CD4-positive, alpha-beta T cell (primary cell): Measurements from ENCODE around the gene PLXNB3. TPM values are rescaled to one million over a fixed set of nuclear protein-coding genes. Genes with fewer than 3 reads are reported as not detected.

Experiments used
- ATAC-seq: fragments of 200-7000 bp; cut with Tn5 transposase; one replicate; pipeline ENCODE4 v1.10.0; 2022; ENCODE audit warnings: mild to moderate bottlenecking; ENCODE audit not compliant: poor library complexity
- CTCF ChIA-PET: fragments of 350-600 bp; sonication (Branson Sonifier 250); formaldehyde crosslinking; loops from one replicate; lab custom pipeline; 2021; ENCODE audit warnings: antibody characterized with exemption, inconsistent platforms; lab: Charles Lee
- POLR2A ChIA-PET: fragments of 350-600 bp; sonication (Branson Sonifier 250); formaldehyde crosslinking; loops from one replicate; lab custom pipeline; 2021; ENCODE audit warnings: antibody characterized with exemption, inconsistent platforms; lab: Charles Lee
- DNase-seq, 14 experiments: peaks; one replicate each; pipeline ENCODE4 v3.0.0-alpha.2; 2013 to 2020; ENCODE audit warnings: mixed read lengths in 2 of 14
- H3K27ac ChIP-seq, 2 donors: one replicate each; pipeline versions ENCODE4 v1.5.1 to v1.7.0; 2013; ENCODE audit warnings: low read length in 2 of 2, low read depth in 1 of 2, mild to moderate bottlenecking in 1 of 2
- H3K27me3 ChIP-seq, 2 experiments: 1 replicate in 1 of 2; 2 replicates in 1 of 2; pipeline versions ENCODE4 v1.6.1 to v1.7.0; 2013; ENCODE audit warnings: low read length in 2 of 2, control low read depth in 1 of 2, mild to moderate bottlenecking in 1 of 2, moderate library complexity in 1 of 2; ENCODE audit not compliant: insufficient read depth in 2 of 2, control insufficient read depth in 1 of 2
- H3K36me3 ChIP-seq: one replicate; pipeline ENCODE4 v1.6.1; 2013; ENCODE audit warnings: low read length, control low read depth; ENCODE audit not compliant: insufficient read depth
- H3K4me1 ChIP-seq: one replicate; pipeline ENCODE4 v1.6.1; 2013; ENCODE audit warnings: low read length, control low read depth; ENCODE audit not compliant: insufficient read depth
- H3K4me3 ChIP-seq: one replicate; pipeline ENCODE4 v1.5.1; 2013; ENCODE audit warnings: mild to moderate bottlenecking, low read length, moderate library complexity
- H3K9me3 ChIP-seq, 2 experiments: 1 replicate in 1 of 2; 2 replicates in 1 of 2; pipeline versions ENCODE4 v1.6.1 to v1.7.0; 2013; ENCODE audit warnings: low read length in 2 of 2, mild to moderate bottlenecking in 2 of 2, control low read depth in 1 of 2, moderate library complexity in 1 of 2; ENCODE audit not compliant: control insufficient read depth in 1 of 2, insufficient read depth in 1 of 2
- H3K27ac Mint-ChIP-seq: one replicate; pipeline ENCODE4 v1.8.0; 2020; ENCODE audit warnings: mixed read lengths
- H3K27me3 Mint-ChIP-seq: one replicate; pipeline ENCODE4 v1.8.0; 2021; ENCODE audit warnings: mixed read lengths
- H3K36me3 Mint-ChIP-seq: one replicate; pipeline ENCODE4 v1.8.0; 2021; ENCODE audit warnings: low read depth, mixed read lengths
- H3K4me1 Mint-ChIP-seq: one replicate; pipeline ENCODE4 v1.8.0; 2021; ENCODE audit warnings: low read depth, mixed read lengths
- H3K4me3 Mint-ChIP-seq: one replicate; pipeline ENCODE4 v1.8.0; 2020; ENCODE audit warnings: mild to moderate bottlenecking, mixed read lengths
- H3K9me3 Mint-ChIP-seq: one replicate; pipeline ENCODE4 v1.8.0; 2020; ENCODE audit warnings: mixed read lengths
- intact Hi-C, 2 experiments: fragments of 100-400 bp; cut with DNase I in 1 of 2; cut with micrococcal nuclease in 1 of 2; formaldehyde crosslinking; loops; one replicate each; pipeline versions ENCODE4 v1.15.1 to v1.9.0; 2023 to 2025; cut with DNase I, micrococcal nuclease
- total RNA-seq, 174 experiments: library from RNA in 2 of 174; stranded (reverse) in 2 of 174; gene quantifications; one replicate each; pipeline ENCODE4 v1.2.3 and lab custom pipeline; 2021 to 2026
- TF ChIP-seq, protein P1 (sequence below): fragments of 200-600 bp; IDR thresholded peaks from one replicate; pipeline ENCODE4 v1.8.0; 2022; ENCODE audit warnings: antibody characterized with exemption, mild to moderate bottlenecking

PLXNB3 gene
- total RNA-seq, 2 experiments from 2014 or later: not detected

DNA sequence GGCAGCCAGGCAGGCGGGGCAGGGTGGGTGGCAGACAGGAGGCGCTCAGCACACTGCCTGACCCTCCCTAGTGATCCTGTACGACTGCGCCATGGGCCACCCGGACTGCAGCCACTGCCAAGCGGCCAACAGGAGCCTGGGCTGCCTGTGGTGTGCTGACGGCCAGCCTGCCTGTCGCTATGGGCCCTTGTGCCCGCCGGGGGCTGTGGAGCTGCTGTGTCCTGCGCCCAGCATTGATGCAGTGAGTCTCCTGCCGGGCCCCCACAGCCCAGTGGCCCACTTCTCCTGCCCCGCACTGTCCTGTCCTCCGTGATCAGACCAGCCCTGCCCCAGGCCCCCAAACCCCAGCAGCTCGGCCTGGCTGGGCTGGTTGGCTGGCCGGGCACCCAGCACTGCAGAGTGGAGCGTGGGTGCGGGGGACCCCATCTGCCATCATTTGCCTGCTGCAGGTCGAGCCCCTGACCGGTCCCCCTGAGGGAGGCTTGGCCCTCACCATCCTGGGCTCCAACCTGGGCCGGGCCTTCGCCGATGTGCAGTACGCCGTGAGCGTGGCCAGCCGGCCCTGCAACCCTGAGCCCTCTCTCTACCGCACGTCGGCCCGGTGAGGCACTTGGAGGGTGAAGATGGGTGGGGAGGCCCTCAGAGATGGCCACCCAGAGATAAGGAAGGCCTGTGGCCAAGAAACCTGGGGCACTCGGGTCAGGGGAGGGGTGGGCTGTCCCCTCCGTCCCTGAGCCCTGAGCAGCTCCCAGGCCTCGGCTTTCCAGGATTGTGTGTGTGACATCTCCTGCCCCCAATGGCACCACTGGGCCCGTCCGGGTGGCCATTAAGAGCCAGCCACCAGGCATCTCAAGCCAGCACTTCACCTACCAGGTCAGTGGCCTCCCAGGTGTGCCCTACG is 7.6 kb downstream of the PLXNB3 start:
- Mint-ChIP-seq H3K36me3 (no peaks in the 10 kb centered on the region), H3K27ac (no peak overlapping the region), H3K9me3 (no peaks in the 10 kb centered on the region), H3K4me1 (no peaks in the 10 kb centered on the region), H3K27me3 (no peaks in the 10 kb centered on the region), H3K4me3 (no peak overlapping the region)
- H3K27ac ChIP-seq: no peak overlapping the region
- DNase-seq (peak in 2 of 14 experiments; percentile 4 to 8), ATAC-seq (no peak)
- H3K4me1 ChIP-seq: peaks cover 4% of the 10 kb centered on the region
- H3K9me3 ChIP-seq: no peaks in the 10 kb centered on the region
- no peak overlapping the region for H3K4me3 ChIP-seq
- intact Hi-C loops: no loop called here
- TF ChIP-seq, protein P1, sequence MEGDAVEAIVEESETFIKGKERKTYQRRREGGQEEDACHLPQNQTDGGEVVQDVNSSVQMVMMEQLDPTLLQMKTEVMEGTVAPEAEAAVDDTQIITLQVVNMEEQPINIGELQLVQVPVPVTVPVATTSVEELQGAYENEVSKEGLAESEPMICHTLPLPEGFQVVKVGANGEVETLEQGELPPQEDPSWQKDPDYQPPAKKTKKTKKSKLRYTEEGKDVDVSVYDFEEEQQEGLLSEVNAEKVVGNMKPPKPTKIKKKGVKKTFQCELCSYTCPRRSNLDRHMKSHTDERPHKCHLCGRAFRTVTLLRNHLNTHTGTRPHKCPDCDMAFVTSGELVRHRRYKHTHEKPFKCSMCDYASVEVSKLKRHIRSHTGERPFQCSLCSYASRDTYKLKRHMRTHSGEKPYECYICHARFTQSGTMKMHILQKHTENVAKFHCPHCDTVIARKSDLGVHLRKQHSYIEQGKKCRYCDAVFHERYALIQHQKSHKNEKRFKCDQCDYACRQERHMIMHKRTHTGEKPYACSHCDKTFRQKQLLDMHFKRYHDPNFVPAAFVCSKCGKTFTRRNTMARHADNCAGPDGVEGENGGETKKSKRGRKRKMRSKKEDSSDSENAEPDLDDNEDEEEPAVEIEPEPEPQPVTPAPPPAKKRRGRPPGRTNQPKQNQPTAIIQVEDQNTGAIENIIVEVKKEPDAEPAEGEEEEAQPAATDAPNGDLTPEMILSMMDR: no peak
- H3K27me3 ChIP-seq: no peaks in the 10 kb centered on the region
- no peaks in the 10 kb centered on the region for H3K36me3 ChIP-seq
- ChIA-PET POLR2A (no interaction called here), CTCF (no interaction called here)

DNA sequence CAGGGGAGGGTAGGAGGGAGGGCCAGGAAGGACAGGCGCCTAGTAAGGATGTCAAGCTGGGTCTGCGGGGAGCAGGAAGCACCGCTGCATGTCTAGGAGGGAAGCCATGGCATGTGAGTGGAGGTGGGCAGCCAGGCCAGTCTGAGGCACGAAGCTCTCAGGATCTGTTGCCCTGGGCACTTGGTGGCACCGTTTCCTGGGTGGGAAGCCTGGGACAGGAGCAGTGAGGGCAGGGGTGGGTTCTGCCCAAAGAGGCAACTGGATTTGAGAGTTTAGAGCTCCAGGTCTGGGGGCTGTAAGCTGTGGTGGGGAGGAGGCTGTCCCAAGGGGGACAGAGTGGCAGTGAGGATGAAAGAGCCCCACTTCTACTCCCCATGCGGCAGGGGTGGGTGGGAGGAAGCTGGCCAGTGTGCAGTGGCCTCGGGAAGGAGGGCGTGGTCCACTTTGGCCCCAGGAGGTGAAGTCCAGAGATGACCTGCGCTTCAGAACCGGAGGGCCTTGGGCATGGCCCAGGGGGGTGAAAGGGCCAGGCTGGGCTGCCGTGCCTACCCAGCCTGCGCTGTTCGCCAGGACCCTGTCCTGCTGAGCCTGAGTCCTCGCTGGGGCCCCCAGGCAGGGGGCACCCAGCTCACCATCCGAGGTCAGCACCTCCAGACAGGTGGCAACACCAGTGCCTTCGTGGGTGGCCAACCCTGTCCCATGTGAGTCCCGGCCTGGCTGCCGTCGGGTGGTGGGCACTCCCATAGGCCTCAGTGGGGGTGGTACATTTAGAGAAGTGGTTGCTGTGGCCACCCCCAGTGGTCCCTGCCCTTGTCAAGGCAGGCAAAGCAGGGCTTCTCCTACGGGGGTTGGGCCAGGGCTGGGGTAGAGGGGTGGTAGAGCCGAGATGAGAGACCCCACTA is 8.5 kb downstream of the PLXNB3 start:
- intact Hi-C loops: no loop called here
- H3K4me3 Mint-ChIP-seq: no peak overlapping the region
- POLR2A ChIA-PET: no interaction called here

DNA sequence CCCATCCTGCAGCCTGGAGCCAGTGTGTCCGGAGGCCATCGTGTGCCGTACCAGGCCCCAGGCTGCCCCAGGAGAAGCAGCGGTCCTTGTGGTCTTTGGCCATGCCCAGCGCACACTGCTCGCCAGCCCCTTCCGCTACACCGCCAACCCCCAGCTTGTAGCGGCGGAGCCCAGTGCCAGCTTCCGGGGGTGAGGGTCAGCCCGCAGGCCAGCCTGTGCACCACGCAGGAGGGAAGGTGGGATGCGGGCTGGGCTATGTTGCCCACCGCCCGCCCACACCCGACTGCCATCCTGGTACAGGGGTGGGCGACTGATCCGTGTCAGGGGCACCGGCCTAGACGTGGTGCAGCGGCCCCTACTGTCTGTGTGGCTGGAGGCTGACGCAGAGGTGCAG is 9.2 kb downstream of the PLXNB3 start:
- H3K36me3 ChIP-seq: no peaks in the 10 kb centered on the region
- TF ChIP-seq, protein P1: no peak
- Mint-ChIP-seq H3K27ac (no peak overlapping the region), H3K4me1 (no peaks in the 10 kb centered on the region), H3K9me3 (no peaks in the 10 kb centered on the region), H3K36me3 (no peaks in the 10 kb centered on the region), H3K27me3 (no peaks in the 10 kb centered on the region), H3K4me3 (no peak overlapping the region)
- no peak for DNase-seq
- no peaks in the 10 kb centered on the region for H3K9me3 ChIP-seq
- no peaks in the 10 kb centered on the region for H3K27me3 ChIP-seq
- no peak overlapping the region for H3K4me3 ChIP-seq
- CTCF ChIA-PET: no interaction called here
- H3K4me1 ChIP-seq: no peaks in the 10 kb centered on the region
- no peak for ATAC-seq
- H3K27ac ChIP-seq: no peak overlapping the region
- POLR2A ChIA-PET: no interaction called here
- intact Hi-C loops: no loop called here

More for the DNA sequence above, 8.5 kb downstream of the PLXNB3 start:
- ATAC-seq (no peak), DNase-seq (peak in 1 of 14 experiments; percentile 2)
- Mint-ChIP-seq H3K4me1 (no peaks in the 10 kb centered on the region), H3K36me3 (no peaks in the 10 kb centered on the region), H3K27ac (no peak overlapping the region), H3K27me3 (no peaks in the 10 kb centered on the region), H3K9me3 (no peaks in the 10 kb centered on the region)
- Histone ChIP-seq H3K4me3 (no peak overlapping the region), H3K36me3 (no peaks in the 10 kb centered on the region), H3K27ac (no peak overlapping the region), H3K4me1 (peaks cover 4% of the 10 kb centered on the region), H3K27me3 (no peaks in the 10 kb centered on the region), H3K9me3 (no peaks in the 10 kb centered on the region)
- CTCF ChIA-PET: no interaction called here
- TF ChIP-seq, protein P1: no peak
